Gastrocnemius medialis (tissue), 4 donors: Measurements from ENCODE around the gene CBARP. TPM values are rescaled to one million over a fixed set of nuclear protein-coding genes. Genes with fewer than 3 reads are reported as not detected.

Experiments used
- ATAC-seq, 2 donors: fragments of 150-250 bp; one replicate each; pipeline ENCODE4 v1.9.1; 2016
- DNase-seq, 2 donors: peaks; one replicate each; pipeline ENCODE4 v3.0.0-alpha.2; 2019
- H3K27ac ChIP-seq, 4 donors: fragments of 200-600 bp; sonication (generic); 1 replicate in 1 of 4; 2 replicates in 3 of 4; pipeline ENCODE4 v1.5.1; 2016 to 2018; ENCODE audit warnings: mild to moderate bottlenecking in 2 of 4, moderate library complexity in 1 of 4
- H3K27me3 ChIP-seq, 3 donors: fragments of 200-600 bp; sonication (generic) in 2 of 3; 1 replicate in 1 of 3; 2 replicates in 2 of 3; pipeline versions ENCODE4 v1.5.1 to v1.6.0; 2016 to 2019; ENCODE audit warnings: mild to moderate bottlenecking in 1 of 3, moderate library complexity in 1 of 3
- H3K36me3 ChIP-seq, 2 donors: fragments of 200-600 bp; sonication (generic) in 1 of 2; one replicate each; pipeline ENCODE4 v1.5.1; 2017 to 2018
- H3K4me1 ChIP-seq, 2 donors: fragments of 200-600 bp; sonication (generic) in 1 of 2; one replicate each; pipeline ENCODE4 v1.5.1; 2016 to 2017; ENCODE audit warnings: mild to moderate bottlenecking in 2 of 2
- H3K4me3 ChIP-seq, 4 donors: fragments of 200-600 bp; sonication (generic) in 3 of 4; 1 replicate in 1 of 4; 2 replicates in 3 of 4; pipeline ENCODE4 v1.5.1; 2016 to 2019; ENCODE audit warnings: mild to moderate bottlenecking in 2 of 4
- H3K9me3 ChIP-seq, 3 donors: fragments of 200-600 bp; sonication (generic) in 2 of 3; 1 replicate in 1 of 3; 2 replicates in 2 of 3; pipeline ENCODE4 v1.5.1; 2016 to 2019
- POLR2A ChIP-seq, 2 donors: fragments of 450-650 bp; IDR thresholded peaks; one replicate each; pipeline ENCODE4 v1.6.1; 2017; ENCODE audit warnings: antibody characterized with exemption in 2 of 2, mild to moderate bottlenecking in 2 of 2, moderate library complexity in 2 of 2
- in situ Hi-C, 4 donors: fragments of 200-750 bp; cut with MboI; loops; one replicate each; pipeline versions ENCODE4 v1.15.0 to v1.8.0; 2017; ENCODE audit warnings: low sequenced_read_pairs in 4 of 4
- intact Hi-C: fragments of 100-400 bp; cut with DNase I; formaldehyde crosslinking; loops from one replicate; pipeline ENCODE4 v1.15.1; 2023; ENCODE audit warnings: low total_unique reads
- total RNA-seq, 4 donors: library from RNA; depleted of rRNA; stranded (reverse); fragments of >200 nt; gene quantifications; one replicate each; pipeline versions ENCODE4 v1.1.0 to v1.2.3, GENCODE V29; 2016
- TF ChIP-seq, protein P1 (sequence below), 5 experiments: fragments of 450-650 bp in 3 of 5; fragments of 200-600 bp in 2 of 5; sonication (generic) in 2 of 5; IDR thresholded peaks in 4 of 5; conservative IDR thresholded peaks in 1 of 5; 1 replicate in 4 of 5; 2 replicates in 1 of 5; pipeline ENCODE4 v1.5.1; 2016 to 2019; ENCODE audit warnings: antibody characterized with exemption in 5 of 5, mild to moderate bottlenecking in 3 of 5, moderate library complexity in 3 of 5

Gene CBARP
- total RNA-seq, 4 donors from 2014 or later = 0.10 to 1.3 (median 0.53) TPM

DNA sequence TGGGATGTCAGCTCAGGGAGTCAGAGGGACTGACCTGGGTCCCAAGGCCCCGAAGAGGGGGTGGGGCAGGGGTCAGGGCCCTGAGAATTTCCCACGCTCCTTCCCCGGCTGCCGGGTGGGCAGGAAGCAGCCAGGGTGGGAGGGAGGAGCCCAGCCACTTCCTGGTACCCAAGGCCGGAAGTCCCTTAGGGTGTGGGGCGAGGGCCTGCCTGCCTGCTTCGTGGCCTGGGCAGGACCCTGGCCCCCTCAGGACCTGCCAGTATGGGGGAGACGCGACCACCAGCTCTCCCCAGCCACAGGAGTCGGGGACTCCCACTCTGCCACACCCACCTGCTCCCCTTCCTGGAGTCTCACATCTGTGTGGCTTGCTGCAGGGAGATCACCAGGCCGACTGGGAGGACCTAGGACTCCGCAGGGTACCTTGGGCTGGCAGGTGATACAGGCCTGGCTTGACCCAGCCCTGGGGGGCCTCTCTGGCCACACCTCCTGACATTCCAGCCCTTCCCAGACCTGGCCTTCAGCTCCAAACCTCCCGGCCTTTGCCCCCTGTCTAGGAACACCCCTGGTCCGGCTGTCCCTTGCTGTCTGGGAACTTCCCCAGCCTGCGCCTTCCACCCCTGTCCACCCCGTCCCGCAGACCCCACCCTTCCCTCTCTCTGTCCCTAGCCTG lies 21.5 kb upstream of the CBARP start:
- Histone ChIP-seq H3K27me3 (no peaks in the 10 kb centered on the region), H3K9me3 (no peaks in the 10 kb centered on the region), H3K36me3 (peaks cover 0 to 36% of the 10 kb centered on the region in 2 donors), H3K4me1 (peaks cover 52 to 54% of the 10 kb centered on the region in 2 donors), H3K27ac (peak overlapping the region; percentile 94 to 99 (median 96)), H3K4me3 (peak overlapping the region; percentile 22 to 65 (median 30))
- peak in 1 of 2 donors; percentile 5 for ATAC-seq
- no peak for DNase-seq
- intact Hi-C loops (no loop called here), in situ Hi-C loops (no loop called here)
- peak in 1 of 2 donors; percentile 25 for TF ChIP-seq POLR2A (IDR thresholded peaks at IDR 0.05)
- TF ChIP-seq, protein P1, sequence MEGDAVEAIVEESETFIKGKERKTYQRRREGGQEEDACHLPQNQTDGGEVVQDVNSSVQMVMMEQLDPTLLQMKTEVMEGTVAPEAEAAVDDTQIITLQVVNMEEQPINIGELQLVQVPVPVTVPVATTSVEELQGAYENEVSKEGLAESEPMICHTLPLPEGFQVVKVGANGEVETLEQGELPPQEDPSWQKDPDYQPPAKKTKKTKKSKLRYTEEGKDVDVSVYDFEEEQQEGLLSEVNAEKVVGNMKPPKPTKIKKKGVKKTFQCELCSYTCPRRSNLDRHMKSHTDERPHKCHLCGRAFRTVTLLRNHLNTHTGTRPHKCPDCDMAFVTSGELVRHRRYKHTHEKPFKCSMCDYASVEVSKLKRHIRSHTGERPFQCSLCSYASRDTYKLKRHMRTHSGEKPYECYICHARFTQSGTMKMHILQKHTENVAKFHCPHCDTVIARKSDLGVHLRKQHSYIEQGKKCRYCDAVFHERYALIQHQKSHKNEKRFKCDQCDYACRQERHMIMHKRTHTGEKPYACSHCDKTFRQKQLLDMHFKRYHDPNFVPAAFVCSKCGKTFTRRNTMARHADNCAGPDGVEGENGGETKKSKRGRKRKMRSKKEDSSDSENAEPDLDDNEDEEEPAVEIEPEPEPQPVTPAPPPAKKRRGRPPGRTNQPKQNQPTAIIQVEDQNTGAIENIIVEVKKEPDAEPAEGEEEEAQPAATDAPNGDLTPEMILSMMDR (IDR thresholded peaks at IDR 0.05 in 4 of 5, conservative IDR thresholded peaks at IDR 0.05 in 1 of 5) = no peak

DNA sequence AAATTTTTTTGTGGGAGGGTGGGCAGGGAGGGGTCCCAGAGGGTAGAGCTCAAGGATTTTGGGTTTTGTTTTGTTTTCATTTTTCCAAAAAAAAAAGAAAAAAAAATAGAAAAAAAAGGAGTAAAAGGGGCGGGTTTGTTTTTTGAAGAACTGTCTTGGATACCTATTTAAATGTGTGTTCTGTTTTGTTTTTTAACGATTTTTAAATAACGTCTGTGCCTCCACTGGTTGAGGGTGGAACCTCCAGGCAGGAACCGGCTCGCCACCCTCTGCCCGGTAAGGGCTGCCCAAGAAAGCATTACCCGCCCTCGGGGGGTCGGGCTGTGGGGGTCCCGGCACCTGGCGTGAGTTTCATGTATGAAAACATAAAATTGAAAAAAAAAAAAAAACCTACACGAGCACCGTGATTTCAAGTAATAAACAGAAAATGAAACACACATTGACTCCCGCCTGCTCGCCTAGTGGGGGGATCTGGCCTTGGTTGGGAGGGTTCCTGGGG lies 21.0 kb upstream of the CBARP start:
- H3K9me3 ChIP-seq = no peaks in the 10 kb centered on the region
- H3K4me1 ChIP-seq = peaks cover 57 to 60% of the 10 kb centered on the region in 2 donors
- ATAC-seq = no peak
- in situ Hi-C loops = no loop called here
- TF ChIP-seq POLR2A (IDR thresholded peaks at IDR 0.05) = no peak
- TF ChIP-seq, protein P1 (IDR thresholded peaks at IDR 0.05 in 4 of 5, conservative IDR thresholded peaks at IDR 0.05 in 1 of 5) = no peak
- intact Hi-C loops = no loop called here
- H3K27ac ChIP-seq = peak overlapping the region; percentile 94 to 99 (median 96)
- H3K4me3 ChIP-seq = peak overlapping the region; percentile 22 to 65 (median 30)
- DNase-seq = no peak
- H3K27me3 ChIP-seq = no peaks in the 10 kb centered on the region
- peaks cover 0 to 40% of the 10 kb centered on the region in 2 donors for H3K36me3 ChIP-seq

DNA sequence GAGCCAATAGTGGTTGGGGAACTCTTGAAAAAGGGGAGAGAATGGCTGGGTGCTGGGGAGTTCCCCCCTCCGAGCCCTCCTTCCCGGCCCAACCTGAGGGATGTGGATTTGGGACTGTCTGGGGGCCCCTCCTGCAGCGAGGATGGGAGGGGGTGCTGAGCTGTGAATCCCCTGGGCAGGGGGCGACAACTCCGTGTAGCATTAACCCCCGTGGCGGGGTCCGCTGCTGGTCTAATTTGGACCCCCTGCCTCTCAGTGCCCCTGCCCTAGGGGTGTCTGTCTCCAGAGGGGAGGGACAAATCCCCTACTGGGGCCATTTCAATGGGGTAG lies 20.3 kb upstream of the CBARP start:
- peaks cover 63 to 65% of the 10 kb centered on the region in 2 donors for H3K4me1 ChIP-seq
- intact Hi-C loops = no loop called here
- H3K4me3 ChIP-seq = no peak overlapping the region
- in situ Hi-C loops = no loop called here
- ATAC-seq (no peak), DNase-seq (no peak)
- H3K9me3 ChIP-seq = no peaks in the 10 kb centered on the region
- peak overlapping the region; percentile 94 to 99 (median 96) for H3K27ac ChIP-seq
- H3K27me3 ChIP-seq = no peaks in the 10 kb centered on the region
- TF ChIP-seq, protein P1 (IDR thresholded peaks at IDR 0.05 in 4 of 5, conservative IDR thresholded peaks at IDR 0.05 in 1 of 5) = no peak
- TF ChIP-seq POLR2A (IDR thresholded peaks at IDR 0.05) = no peak
- peaks cover 0 to 45% of the 10 kb centered on the region in 2 donors for H3K36me3 ChIP-seq

DNA sequence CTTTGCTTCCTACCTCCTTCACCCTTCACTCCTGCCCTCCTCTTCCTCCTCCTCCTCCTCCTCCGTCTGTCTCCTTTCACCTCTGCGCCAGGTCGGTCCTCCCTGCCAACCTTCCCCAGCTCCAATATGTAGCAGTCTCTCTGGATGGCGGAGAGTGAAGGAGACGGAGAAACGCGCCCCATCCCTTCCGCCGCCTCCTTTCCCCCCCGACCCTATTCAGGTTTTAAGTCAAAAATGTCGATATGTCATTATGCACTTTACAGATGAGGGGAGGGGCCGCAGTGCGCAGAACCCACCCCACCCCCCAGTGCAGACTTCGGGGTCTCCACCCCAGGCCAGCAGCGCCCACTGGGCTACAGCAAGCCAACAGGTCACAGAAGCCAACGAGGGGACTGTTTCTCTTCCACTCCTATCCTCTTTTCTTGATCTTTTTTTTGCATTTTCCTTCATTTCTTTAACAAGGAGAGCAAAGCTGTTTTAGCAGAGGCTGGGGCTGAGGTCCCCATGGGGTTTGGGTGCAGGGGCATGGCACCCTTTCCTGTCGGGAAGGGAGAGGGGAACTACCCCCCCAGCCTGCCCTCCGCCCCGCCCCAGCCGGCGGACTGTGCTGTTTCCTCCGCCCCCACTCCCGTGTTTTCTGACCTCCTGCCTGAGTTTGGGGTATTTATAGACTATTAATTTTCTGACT lies 19.8 kb upstream of the CBARP start:
- H3K27me3 ChIP-seq = no peaks in the 10 kb centered on the region
- no peak for TF ChIP-seq POLR2A (IDR thresholded peaks at IDR 0.05)
- TF ChIP-seq, protein P1 (IDR thresholded peaks at IDR 0.05 in 4 of 5, conservative IDR thresholded peaks at IDR 0.05 in 1 of 5) = no peak
- no peak for DNase-seq
- H3K4me1 ChIP-seq = peaks cover 64 to 66% of the 10 kb centered on the region in 2 donors
- peak overlapping the region; percentile 94 to 99 (median 96) for H3K27ac ChIP-seq
- ATAC-seq = no peak
- H3K9me3 ChIP-seq = no peaks in the 10 kb centered on the region
- no peak overlapping the region for H3K4me3 ChIP-seq
- intact Hi-C loops = no loop called here
- in situ Hi-C loops = no loop called here
- peaks cover 0 to 45% of the 10 kb centered on the region in 2 donors for H3K36me3 ChIP-seq
